Choroid plexus epithelial cell (primary cell): ENCODE measurements around the gene VPS54.

Experiments
- DNase-seq: peaks from one replicate; pipeline ENCODE4 v3.0.0-alpha.2; 2010; ENCODE audit warnings: low read depth
- H3K4me3 ChIP-seq: 2 replicates; pipeline ENCODE4 v1.5.1; 2011; ENCODE audit warnings: low read depth, mild to moderate bottlenecking, control low read depth, low read length, moderate library complexity
- CTCF ChIP-seq: conservative IDR thresholded peaks from 2 replicates; pipeline ENCODE4 v1.5.1; 2011; ENCODE audit warnings: low read depth, mild to moderate bottlenecking, control low read depth, inconsistent platforms, low read length, moderate library complexity

The VPS54 gene

GRCh38 chr2:63893163-63893562 is 126.1 kb downstream of the VPS54 start:
- TF ChIP-seq CTCF: no peak
- peak; percentile 30 for DNase-seq
- H3K4me3 ChIP-seq: no peak overlapping the region

- no peak overlapping the region for H3K4me3 ChIP-seq
- DNase-seq: no peak
- no peak for TF ChIP-seq CTCF
These were observed 127.7 kb downstream of the VPS54 start for GRCh38 chr2:63891488-63892030.

- no peak for DNase-seq
- H3K4me3 ChIP-seq: no peak overlapping the region
- no peak for TF ChIP-seq CTCF
These were observed 128.6 kb downstream of the VPS54 start for GRCh38 chr2:63890678-63891077.

GRCh38 chr2:63888490-63889402 is 130.5 kb downstream of the VPS54 start:
- no peak overlapping the region for H3K4me3 ChIP-seq
- DNase-seq: peak; percentile 69
- TF ChIP-seq CTCF: peak; percentile 84

- DNase-seq: no peak
- no peak for TF ChIP-seq CTCF
These were observed 131.2 kb downstream of the VPS54 start for GRCh38 chr2:63888053-63888452.

GRCh38 chr2:63886445-63886844 is 132.8 kb downstream of the VPS54 start:
- H3K4me3 ChIP-seq: no peak overlapping the region
- no peak for DNase-seq
- no peak for TF ChIP-seq CTCF

More at GRCh38 chr2:63888053-63888452, 131.2 kb downstream of the VPS54 start:
- H3K4me3 ChIP-seq: no peak overlapping the region
